ENCODE results near the gene CSTF3. TPM values are rescaled to one million over a fixed set of nuclear protein-coding genes. Genes with fewer than 3 reads are reported as not detected.
A peak's percentile ranks its signal among the peaks of the same experiment; 100 is the strongest.

Gene CSTF3
- total and polyA plus RNA-seq, 2 donors from 2014 or later = 26.1 to 28.5 TPM

DNA sequence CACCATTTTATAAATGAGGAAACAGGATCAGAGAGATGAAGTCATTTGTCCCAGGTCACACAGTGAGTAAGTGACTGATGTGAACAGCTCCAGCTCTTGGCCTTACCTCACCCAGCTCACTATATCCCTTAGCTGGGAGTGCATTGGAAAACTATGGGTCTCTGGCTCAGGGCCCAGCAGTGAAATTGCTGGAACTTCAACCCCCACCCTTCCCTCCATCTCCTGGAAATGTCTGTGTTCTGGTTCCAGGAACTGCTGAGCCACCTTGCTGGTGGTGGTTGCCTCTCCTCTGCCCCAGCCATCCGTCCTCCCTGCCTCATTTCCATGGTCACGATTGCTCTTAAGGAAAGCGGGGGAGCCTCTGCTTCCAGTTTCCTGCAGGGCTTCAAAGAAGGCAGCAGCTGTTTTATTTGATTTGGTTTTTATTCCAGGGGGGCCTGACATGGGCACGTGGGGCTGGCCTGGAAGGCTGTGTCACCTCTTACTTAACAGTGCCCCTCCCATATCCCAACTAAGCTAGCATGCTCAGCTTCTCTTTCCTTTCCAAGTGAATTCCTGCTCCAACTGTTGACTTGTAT, 46.2 kb upstream of the CSTF3 start:
- TF ChIP-seq, protein P1, sequence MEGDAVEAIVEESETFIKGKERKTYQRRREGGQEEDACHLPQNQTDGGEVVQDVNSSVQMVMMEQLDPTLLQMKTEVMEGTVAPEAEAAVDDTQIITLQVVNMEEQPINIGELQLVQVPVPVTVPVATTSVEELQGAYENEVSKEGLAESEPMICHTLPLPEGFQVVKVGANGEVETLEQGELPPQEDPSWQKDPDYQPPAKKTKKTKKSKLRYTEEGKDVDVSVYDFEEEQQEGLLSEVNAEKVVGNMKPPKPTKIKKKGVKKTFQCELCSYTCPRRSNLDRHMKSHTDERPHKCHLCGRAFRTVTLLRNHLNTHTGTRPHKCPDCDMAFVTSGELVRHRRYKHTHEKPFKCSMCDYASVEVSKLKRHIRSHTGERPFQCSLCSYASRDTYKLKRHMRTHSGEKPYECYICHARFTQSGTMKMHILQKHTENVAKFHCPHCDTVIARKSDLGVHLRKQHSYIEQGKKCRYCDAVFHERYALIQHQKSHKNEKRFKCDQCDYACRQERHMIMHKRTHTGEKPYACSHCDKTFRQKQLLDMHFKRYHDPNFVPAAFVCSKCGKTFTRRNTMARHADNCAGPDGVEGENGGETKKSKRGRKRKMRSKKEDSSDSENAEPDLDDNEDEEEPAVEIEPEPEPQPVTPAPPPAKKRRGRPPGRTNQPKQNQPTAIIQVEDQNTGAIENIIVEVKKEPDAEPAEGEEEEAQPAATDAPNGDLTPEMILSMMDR (IDR thresholded peaks at IDR 0.05; ENCODE audit: borderline replicate concordance, extremely low read depth, insufficient read depth) = no peak
- no peak for FAIRE-seq
- no peak overlapping the region for H3K27ac ChIP-seq (ENCODE audit: low read depth in 2 of 2, low read length in 2 of 2)
- H3K27me3 ChIP-seq (ENCODE audit: control insufficient read depth, insufficient read depth, low read length) = no peaks in the 10 kb centered on the region
- no peaks in the 10 kb centered on the region for H3K36me3 ChIP-seq (ENCODE audit: control insufficient read depth in 2 of 3, insufficient read depth in 3 of 3, low read length in 3 of 3)
- H3K9me3 ChIP-seq (ENCODE audit: control insufficient read depth in 2 of 3, insufficient read depth in 1 of 3, low read length in 3 of 3) = no peaks in the 10 kb centered on the region
- H3K4me3 ChIP-seq (ENCODE audit: low read length in 3 of 3) = no peak overlapping the region
- no peaks in the 10 kb centered on the region for H3K4me1 ChIP-seq (ENCODE audit: control insufficient read depth in 2 of 3, insufficient read depth in 2 of 3, low read depth in 1 of 3, low read length in 3 of 3)
- no peak overlapping the region for H3K9ac ChIP-seq (ENCODE audit: low read length in 3 of 3)
- peak in 3 of 5 donors; percentile 17 to 54 (median 25) for DNase-seq
- intact Hi-C loops (cut with DNase I) = no loop called here

DNA sequence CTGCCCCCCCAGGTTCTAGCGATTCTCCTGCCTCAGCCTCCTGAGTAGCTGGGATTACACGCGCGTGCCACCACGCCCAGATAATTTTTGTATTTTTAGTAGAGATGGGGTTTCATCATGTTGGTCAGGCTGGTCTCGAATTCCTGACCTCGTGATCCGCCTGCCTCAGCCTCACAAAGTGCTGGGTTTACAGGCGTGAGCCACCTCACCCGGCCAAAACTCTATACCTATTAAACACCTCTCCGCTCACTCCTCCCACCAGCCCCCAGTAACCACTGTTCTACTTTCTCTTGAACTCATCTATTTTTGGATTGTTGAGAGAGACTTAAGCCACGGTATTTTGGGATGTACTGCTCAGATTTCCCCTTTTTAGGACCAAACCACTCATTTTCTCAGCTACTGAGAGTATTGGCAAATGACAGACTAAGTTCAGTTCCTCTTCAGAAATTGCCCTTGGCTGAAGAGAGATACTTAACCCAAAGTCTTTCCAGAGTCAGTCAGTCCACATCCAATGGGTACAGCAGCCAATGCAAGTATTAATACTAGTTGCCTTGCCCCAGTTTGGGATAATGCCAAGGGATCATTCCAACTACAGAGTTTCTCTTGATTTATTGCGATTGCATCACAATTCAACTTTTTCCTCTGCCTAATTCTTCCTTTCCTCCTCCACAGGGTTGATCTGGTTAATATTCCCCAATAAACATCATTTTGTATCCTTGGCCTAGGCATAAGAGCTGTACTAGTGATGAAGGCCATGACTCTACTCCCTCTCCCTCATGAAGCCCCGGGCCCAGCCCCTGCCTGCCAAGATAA, 36.8 kb upstream of the CSTF3 start:
- Histone ChIP-seq H3K9ac (ENCODE audit: low read length in 3 of 3) (no peak overlapping the region), H3K27ac (ENCODE audit: low read depth in 2 of 2, low read length in 2 of 2) (no peak overlapping the region), H3K36me3 (ENCODE audit: control insufficient read depth in 2 of 3, insufficient read depth in 3 of 3, low read length in 3 of 3) (no peaks in the 10 kb centered on the region), H3K27me3 (ENCODE audit: control insufficient read depth, insufficient read depth, low read length) (no peaks in the 10 kb centered on the region), H3K9me3 (ENCODE audit: control insufficient read depth in 2 of 3, insufficient read depth in 1 of 3, low read length in 3 of 3) (no peaks in the 10 kb centered on the region), H3K4me3 (ENCODE audit: low read length in 3 of 3) (no peak overlapping the region), H3K4me1 (ENCODE audit: control insufficient read depth in 2 of 3, insufficient read depth in 2 of 3, low read depth in 1 of 3, low read length in 3 of 3) (no peaks in the 10 kb centered on the region)
- TF ChIP-seq, protein P1 (IDR thresholded peaks at IDR 0.05; ENCODE audit: borderline replicate concordance, extremely low read depth, insufficient read depth) = no peak
- intact Hi-C loops (cut with DNase I) = no loop called here
- FAIRE-seq (no peak), DNase-seq (no peak)

DNA sequence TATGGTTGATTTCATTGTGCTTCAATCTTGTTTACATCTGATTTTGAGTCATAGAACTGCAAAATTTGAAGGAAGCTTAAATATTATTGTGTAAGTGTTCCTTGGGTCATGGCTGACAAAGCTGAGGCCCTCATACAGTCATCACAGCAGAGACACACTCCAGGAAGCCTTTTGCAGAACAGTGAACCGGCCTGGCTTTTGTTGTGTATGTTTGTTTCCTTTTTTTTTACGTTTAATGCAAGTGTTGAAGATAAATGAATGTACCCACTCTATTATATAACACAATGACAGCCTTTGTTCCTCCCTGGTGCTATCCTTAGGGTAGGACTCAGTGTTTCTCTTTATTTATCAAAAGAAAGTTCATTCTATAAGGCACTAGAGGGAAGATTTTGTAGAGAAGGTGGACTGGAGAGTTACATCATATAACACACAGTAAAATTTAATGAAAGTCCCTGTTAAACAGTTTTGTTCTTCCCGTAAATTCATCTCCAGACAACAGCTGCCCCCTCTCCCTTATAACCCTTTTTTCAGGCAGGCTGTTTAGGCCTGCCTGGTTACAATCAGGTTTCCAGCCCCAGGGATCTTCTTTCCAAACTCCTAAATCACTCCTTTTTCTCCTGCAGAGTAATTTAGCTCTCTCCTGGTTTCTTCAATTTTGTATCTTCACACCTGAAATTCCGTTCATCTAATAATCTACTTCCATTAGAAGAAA, 34.3 kb upstream of the CSTF3 start:
- Histone ChIP-seq H3K9ac (ENCODE audit: low read length in 3 of 3) (no peak overlapping the region), H3K9me3 (ENCODE audit: control insufficient read depth in 2 of 3, insufficient read depth in 1 of 3, low read length in 3 of 3) (no peaks in the 10 kb centered on the region), H3K4me1 (ENCODE audit: control insufficient read depth in 2 of 3, insufficient read depth in 2 of 3, low read depth in 1 of 3, low read length in 3 of 3) (no peaks in the 10 kb centered on the region), H3K27ac (ENCODE audit: low read depth in 2 of 2, low read length in 2 of 2) (no peak overlapping the region), H3K4me3 (ENCODE audit: low read length in 3 of 3) (no peak overlapping the region), H3K27me3 (ENCODE audit: control insufficient read depth, insufficient read depth, low read length) (no peaks in the 10 kb centered on the region), H3K36me3 (ENCODE audit: control insufficient read depth in 2 of 3, insufficient read depth in 3 of 3, low read length in 3 of 3) (no peaks in the 10 kb centered on the region)
- DNase-seq = peak in 2 of 5 donors; percentile 40 to 44
- TF ChIP-seq, protein P1 (IDR thresholded peaks at IDR 0.05; ENCODE audit: borderline replicate concordance, extremely low read depth, insufficient read depth) = no peak
- intact Hi-C loops (cut with DNase I) = no loop called here
- FAIRE-seq = no peak
